PC-9 (cell line): Measurements from ENCODE around the gene CSF3R.

Source experiments
- EZH2 ChIP-seq: fragments of 200-600 bp; sonication (generic); IDR thresholded peaks from 2 replicates; pipeline ENCODE4 v1.8.0; 2017; ENCODE audit warnings: antibody characterized with exemption, low read depth
- TF ChIP-seq, protein P1 (sequence below): fragments of 200-600 bp; sonication (generic); conservative IDR thresholded peaks from 2 replicates; pipeline ENCODE4 v1.6.1; 2017; ENCODE audit warnings: mixed run types, antibody characterized with exemption, mild to moderate bottlenecking, moderate library complexity

DNA sequence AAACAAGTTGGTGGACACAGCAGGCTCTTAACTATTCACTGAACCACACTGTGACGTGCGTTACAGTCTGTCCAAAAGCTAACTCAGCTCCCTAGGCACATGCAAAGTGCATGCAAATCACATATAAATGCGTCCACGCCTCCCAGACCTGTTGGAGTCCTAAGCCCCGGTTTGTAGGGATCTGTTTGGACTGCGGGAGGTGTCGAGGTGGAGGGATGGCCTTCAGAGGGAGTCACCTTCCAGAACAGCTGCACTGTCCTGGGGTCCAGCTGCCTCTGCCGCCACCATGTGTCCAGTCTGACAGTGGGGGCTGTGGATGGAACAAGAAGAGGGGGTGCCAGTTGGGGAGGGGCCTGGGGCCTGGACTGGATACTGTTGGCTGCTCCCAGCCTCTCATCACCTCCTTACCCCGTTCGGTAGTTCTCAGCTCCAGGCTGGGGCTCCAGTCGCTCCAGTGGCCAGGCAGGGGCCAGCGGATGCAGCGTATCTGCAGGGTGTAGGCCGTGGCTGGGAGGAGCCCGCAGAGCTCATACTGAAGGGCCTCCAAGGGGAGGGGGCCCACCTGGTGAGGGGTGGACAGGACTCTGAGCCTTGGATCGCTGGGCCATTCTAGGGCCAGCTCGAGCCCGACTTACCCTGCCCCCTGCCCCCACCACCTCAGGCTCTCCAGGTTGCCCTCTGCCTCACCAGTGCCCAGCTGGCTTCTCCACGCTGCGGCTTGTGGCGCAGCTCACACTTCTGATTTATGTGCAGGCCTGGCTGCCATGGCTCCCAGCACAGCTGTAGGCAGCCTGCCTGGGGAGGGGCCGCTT, 10.7 kb downstream of the CSF3R start:
- TF ChIP-seq, protein P1, sequence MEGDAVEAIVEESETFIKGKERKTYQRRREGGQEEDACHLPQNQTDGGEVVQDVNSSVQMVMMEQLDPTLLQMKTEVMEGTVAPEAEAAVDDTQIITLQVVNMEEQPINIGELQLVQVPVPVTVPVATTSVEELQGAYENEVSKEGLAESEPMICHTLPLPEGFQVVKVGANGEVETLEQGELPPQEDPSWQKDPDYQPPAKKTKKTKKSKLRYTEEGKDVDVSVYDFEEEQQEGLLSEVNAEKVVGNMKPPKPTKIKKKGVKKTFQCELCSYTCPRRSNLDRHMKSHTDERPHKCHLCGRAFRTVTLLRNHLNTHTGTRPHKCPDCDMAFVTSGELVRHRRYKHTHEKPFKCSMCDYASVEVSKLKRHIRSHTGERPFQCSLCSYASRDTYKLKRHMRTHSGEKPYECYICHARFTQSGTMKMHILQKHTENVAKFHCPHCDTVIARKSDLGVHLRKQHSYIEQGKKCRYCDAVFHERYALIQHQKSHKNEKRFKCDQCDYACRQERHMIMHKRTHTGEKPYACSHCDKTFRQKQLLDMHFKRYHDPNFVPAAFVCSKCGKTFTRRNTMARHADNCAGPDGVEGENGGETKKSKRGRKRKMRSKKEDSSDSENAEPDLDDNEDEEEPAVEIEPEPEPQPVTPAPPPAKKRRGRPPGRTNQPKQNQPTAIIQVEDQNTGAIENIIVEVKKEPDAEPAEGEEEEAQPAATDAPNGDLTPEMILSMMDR, result no peak
- no peak for TF ChIP-seq EZH2
